Stomach (tissue), 4 donors: Measurements from ENCODE around the gene INA.

Source experiments
- CTCF ChIP-seq, 7 experiments: fragments of 450-650 bp in 4 of 7; fragments of 200-600 bp in 3 of 7; sonication (generic) in 3 of 7; IDR thresholded peaks; one replicate each; pipeline ENCODE4 v1.5.1; 2016 to 2019; ENCODE audit warnings: antibody characterized with exemption in 7 of 7, control low read depth in 2 of 7, mild to moderate bottlenecking in 1 of 7
- EP300 ChIP-seq: sonication (generic); formaldehyde crosslinking; IDR thresholded peaks from one replicate; pipeline ENCODE4 v1.6.1; 2017; ENCODE audit warnings: antibody characterized with exemption
- POLR2A ChIP-seq, 4 donors: fragments of 450-650 bp; IDR thresholded peaks; one replicate each; pipeline ENCODE4 v1.6.1; 2016; ENCODE audit warnings: antibody characterized with exemption in 4 of 4, control low read depth in 2 of 4, mild to moderate bottlenecking in 1 of 4, moderate library complexity in 1 of 4
- POLR2AphosphoS5 ChIP-seq, 3 donors: sonication (generic); formaldehyde crosslinking; IDR thresholded peaks; one replicate each; pipeline ENCODE4 v1.6.1; 2016; ENCODE audit warnings: antibody characterized with exemption in 3 of 3

GRCh38 chr10:103280506-103280905 lies 3.6 kb downstream of the INA start:
- no peak for TF ChIP-seq CTCF (IDR thresholded peaks at IDR 0.05)
- TF ChIP-seq POLR2A (IDR thresholded peaks at IDR 0.05), result no peak
- TF ChIP-seq POLR2AphosphoS5 (IDR thresholded peaks at IDR 0.05), result no peak
- TF ChIP-seq EP300, result no peak
